Panc1 (cell line): ENCODE measurements around the gene ARHGAP33.
"Not testable (repeated sequence)": the region's sequence is repeated elsewhere in the genome, so short reads cannot be mapped to it uniquely, and the experiment has no call there.

Source experiments
- CTCF ChIP-seq: fragments of 450-650 bp; IDR thresholded peaks from 2 replicates; pipeline ENCODE4 v1.5.1; 2017; ENCODE audit warnings: mild to moderate bottlenecking
- POLR2AphosphoS5 ChIP-seq: IDR thresholded peaks from 2 replicates; pipeline ENCODE4 v1.6.1; 2012; ENCODE audit warnings: mild to moderate bottlenecking, low read depth, low read length, moderate library complexity
- REST ChIP-seq, 2 experiments: IDR thresholded peaks; 2 replicates each; pipeline ENCODE4 v1.6.1; 2011 to 2012; ENCODE audit warnings: low read depth in 2 of 2, control low read depth in 1 of 2, low read length in 1 of 2, mild to moderate bottlenecking in 1 of 2, moderate library complexity in 1 of 2; ENCODE audit not compliant: insufficient read depth in 1 of 2
- SIN3A ChIP-seq: IDR thresholded peaks from 2 replicates; pipeline ENCODE4 v1.6.1; 2012; ENCODE audit warnings: low read depth, mild to moderate bottlenecking, low read length, moderate library complexity, borderline replicate concordance; ENCODE audit not compliant: insufficient read depth
- TCF7L2 ChIP-seq: IDR thresholded peaks from 2 replicates; pipeline ENCODE4 v1.6.1; 2011; ENCODE audit warnings: mild to moderate bottlenecking, low read depth, low read length, inconsistent platforms

GRCh38 chr19:35795564-35795963 is 20.2 kb downstream of the ARHGAP33 start:
- TF ChIP-seq CTCF; POLR2AphosphoS5; SIN3A; REST (IDR thresholded peaks at IDR 0.05; ENCODE audit: insufficient read depth in 1 of 2, low read depth in 2 of 2, low read length in 1 of 2); TCF7L2: not testable (repeated sequence)
